Retinal pigment epithelial cell (primary cell): ENCODE results near the gene GNL1.

ENCODE experiments used
- DNase-seq: peaks from one replicate; pipeline ENCODE4 v3.0.0-alpha.2; 2010; ENCODE audit warnings: low read depth
- H3K4me3 ChIP-seq: 2 replicates; pipeline ENCODE4 v1.5.1; 2011; ENCODE audit warnings: mild to moderate bottlenecking, low read length, control low read depth, moderate library complexity
- TF ChIP-seq, protein P1 (sequence below): conservative IDR thresholded peaks from 2 replicates; pipeline ENCODE4 v1.5.1; 2011; ENCODE audit warnings: low read depth, low read length, control low read depth, inconsistent platforms

GNL1 gene

DNA sequence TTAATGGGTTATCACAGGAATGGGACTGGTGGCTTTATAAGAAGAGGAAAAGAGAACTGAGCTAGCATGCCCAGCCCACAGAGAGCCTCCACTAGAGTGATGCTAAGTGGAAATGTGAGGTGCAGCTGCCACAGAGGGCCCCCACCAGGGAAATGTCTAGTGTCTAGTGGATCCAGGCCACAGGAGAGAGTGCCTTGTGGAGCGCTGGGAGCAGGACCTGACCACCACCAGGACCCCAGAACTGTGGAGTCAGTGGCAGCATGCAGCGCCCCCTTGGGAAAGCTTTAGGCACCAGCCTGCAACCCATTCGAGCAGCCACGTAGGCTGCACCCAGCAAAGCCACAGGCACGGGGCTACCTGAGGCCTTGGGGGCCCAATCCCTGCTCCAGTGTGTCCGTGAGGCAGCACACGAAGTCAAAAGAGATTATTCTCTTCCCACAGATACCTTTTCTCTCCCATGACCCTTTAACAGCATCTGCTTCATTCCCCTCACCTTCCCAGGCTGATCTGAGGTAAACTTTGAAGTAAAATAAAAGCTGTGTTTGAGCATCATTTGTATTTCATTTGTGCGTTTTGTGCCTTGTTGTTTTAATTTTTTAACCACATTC is 62.5 kb downstream of the GNL1 start:
- H3K4me3 ChIP-seq: no peak overlapping the region
- no peak for DNase-seq
- TF ChIP-seq, protein P1, sequence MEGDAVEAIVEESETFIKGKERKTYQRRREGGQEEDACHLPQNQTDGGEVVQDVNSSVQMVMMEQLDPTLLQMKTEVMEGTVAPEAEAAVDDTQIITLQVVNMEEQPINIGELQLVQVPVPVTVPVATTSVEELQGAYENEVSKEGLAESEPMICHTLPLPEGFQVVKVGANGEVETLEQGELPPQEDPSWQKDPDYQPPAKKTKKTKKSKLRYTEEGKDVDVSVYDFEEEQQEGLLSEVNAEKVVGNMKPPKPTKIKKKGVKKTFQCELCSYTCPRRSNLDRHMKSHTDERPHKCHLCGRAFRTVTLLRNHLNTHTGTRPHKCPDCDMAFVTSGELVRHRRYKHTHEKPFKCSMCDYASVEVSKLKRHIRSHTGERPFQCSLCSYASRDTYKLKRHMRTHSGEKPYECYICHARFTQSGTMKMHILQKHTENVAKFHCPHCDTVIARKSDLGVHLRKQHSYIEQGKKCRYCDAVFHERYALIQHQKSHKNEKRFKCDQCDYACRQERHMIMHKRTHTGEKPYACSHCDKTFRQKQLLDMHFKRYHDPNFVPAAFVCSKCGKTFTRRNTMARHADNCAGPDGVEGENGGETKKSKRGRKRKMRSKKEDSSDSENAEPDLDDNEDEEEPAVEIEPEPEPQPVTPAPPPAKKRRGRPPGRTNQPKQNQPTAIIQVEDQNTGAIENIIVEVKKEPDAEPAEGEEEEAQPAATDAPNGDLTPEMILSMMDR: peak; percentile 23

DNA sequence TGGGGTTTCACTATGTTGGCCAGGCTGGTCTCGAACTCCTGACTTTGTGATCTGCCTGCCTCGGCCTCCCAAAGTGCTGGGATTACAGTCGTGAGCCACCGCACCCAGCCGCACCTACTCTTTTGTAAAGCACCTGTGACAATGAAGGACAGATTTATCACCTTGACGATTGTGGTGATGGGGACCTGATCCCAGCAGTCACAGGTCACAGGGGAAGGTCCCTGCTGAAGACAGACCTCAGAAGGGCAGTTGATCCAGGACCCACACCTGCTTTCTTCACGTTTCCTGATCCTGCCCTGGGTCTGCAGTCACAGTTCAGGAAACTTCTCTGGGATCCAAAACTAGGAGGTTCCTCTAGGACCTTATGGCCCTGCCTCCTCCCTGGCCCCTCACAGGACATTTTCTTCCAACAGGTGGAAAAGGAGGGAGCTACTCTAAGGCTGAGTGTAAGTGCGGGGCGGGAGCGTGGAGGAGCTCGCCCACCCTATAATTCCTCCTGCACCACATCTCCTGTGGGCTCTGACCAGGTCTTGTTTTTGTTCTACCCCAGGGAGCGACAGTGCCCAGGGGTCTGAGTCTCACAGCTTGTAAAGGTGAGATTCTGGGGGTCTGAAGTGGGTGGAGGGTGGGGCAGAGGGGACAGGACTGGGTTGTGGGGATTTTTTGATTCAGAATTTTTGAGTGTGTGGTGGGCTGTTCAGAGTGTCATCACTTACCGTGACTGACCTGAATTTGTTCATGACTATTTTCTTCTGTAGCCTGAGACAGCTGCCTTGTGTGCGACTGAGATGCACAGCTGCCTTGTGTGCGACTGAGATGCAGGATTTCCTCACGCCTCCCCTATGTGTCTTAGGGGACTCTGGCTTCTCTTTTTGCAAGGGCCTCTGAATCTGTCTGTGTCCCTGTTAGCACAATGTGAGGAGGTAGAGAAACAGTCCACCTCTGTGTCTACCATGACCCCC is 64.0 kb downstream of the GNL1 start:
- TF ChIP-seq, protein P1: no peak
- no peak overlapping the region for H3K4me3 ChIP-seq
- no peak for DNase-seq
